HEK293 (cell line): Measurements from ENCODE around the gene IGDCC3.

Experiments
- FEZF1 ChIP-seq: fragments of 450-650 bp; formaldehyde crosslinking; IDR thresholded peaks from 2 replicates; pipeline ENCODE4 v1.5.1; 2016; ENCODE audit warnings: missing biosample characterization, missing genetic modification characterization
- PRDM1 ChIP-seq: fragments of 450-650 bp; formaldehyde crosslinking; IDR thresholded peaks from 2 replicates; pipeline ENCODE4; 2016; ENCODE audit warnings: missing biosample characterization, missing genetic modification characterization
- REPIN1 ChIP-seq: fragments of 450-650 bp; formaldehyde crosslinking; IDR thresholded peaks from 2 replicates; pipeline ENCODE4 v1.5.1; 2017; ENCODE audit warnings: missing biosample characterization, missing genetic modification characterization, low read depth
- ZFP41 ChIP-seq: fragments of 450-650 bp; formaldehyde crosslinking; IDR thresholded peaks from 2 replicates; pipeline ENCODE4 v1.5.1; 2016; ENCODE audit warnings: missing biosample characterization, missing genetic modification characterization, borderline replicate concordance
- ZNF121 ChIP-seq: fragments of 450-650 bp; formaldehyde crosslinking; IDR thresholded peaks from 2 replicates; pipeline ENCODE4 v1.5.1; 2016; ENCODE audit warnings: missing biosample characterization, missing genetic modification characterization
- ZNF223 ChIP-seq: fragments of 450-650 bp; formaldehyde crosslinking; IDR thresholded peaks from 2 replicates; pipeline ENCODE4 v1.5.1; 2016; ENCODE audit warnings: missing biosample characterization, missing genetic modification characterization
- ZNF610 ChIP-seq: fragments of 450-650 bp; formaldehyde crosslinking; IDR thresholded peaks from 2 replicates; pipeline ENCODE4 v1.5.1; 2016; ENCODE audit warnings: missing biosample characterization, missing genetic modification characterization, borderline replicate concordance
- TF ChIP-seq, protein P1 (sequence below): fragments of 450-650 bp; formaldehyde crosslinking; IDR thresholded peaks from 2 replicates; pipeline ENCODE4 v1.5.1; 2016; ENCODE audit warnings: missing biosample characterization, missing genetic modification characterization
- TF ChIP-seq, protein P2 (sequence below): fragments of 450-650 bp; formaldehyde crosslinking; IDR thresholded peaks from 2 replicates; pipeline ENCODE4 v1.5.1; 2016; ENCODE audit warnings: missing biosample characterization, missing genetic modification characterization
- TF ChIP-seq, protein P3 (sequence below): fragments of 450-650 bp; formaldehyde crosslinking; IDR thresholded peaks from 2 replicates; pipeline ENCODE4 v1.5.1; 2017; ENCODE audit warnings: missing biosample characterization, missing genetic modification characterization
- TF ChIP-seq, protein P4 (sequence below): fragments of 450-650 bp; formaldehyde crosslinking; IDR thresholded peaks from 2 replicates; pipeline ENCODE4 v1.5.1; 2016; ENCODE audit warnings: missing biosample characterization, missing genetic modification characterization

DNA sequence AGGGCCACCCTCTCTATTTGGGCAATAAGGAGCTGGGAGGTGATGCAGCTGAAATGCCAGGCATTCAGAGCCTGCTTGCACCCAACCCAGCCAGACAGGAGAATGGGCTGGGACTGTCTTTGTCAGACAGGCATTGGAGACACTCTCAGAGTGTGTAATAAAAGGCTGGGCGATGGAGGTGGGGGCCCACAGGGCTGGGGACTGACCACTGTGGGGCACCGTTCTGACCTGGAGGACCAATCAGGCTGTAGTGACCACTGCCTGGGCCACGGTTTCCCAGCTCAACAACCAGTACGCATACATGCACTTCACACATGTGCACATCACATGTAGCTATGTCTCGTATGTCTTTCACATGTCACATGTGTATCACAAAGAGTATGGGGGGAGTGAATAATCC lies 5.7 kb upstream of the IGDCC3 start:
- no peak for TF ChIP-seq ZNF121
- no peak for TF ChIP-seq REPIN1 (tag by site-specific recombination)
- TF ChIP-seq ZNF610 (tag by site-specific recombination) = no peak
- TF ChIP-seq, protein P1, sequence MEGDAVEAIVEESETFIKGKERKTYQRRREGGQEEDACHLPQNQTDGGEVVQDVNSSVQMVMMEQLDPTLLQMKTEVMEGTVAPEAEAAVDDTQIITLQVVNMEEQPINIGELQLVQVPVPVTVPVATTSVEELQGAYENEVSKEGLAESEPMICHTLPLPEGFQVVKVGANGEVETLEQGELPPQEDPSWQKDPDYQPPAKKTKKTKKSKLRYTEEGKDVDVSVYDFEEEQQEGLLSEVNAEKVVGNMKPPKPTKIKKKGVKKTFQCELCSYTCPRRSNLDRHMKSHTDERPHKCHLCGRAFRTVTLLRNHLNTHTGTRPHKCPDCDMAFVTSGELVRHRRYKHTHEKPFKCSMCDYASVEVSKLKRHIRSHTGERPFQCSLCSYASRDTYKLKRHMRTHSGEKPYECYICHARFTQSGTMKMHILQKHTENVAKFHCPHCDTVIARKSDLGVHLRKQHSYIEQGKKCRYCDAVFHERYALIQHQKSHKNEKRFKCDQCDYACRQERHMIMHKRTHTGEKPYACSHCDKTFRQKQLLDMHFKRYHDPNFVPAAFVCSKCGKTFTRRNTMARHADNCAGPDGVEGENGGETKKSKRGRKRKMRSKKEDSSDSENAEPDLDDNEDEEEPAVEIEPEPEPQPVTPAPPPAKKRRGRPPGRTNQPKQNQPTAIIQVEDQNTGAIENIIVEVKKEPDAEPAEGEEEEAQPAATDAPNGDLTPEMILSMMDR (tag by site-specific recombination) = no peak
- no peak for TF ChIP-seq ZNF223 (tag by site-specific recombination)
- TF ChIP-seq, protein P2, sequence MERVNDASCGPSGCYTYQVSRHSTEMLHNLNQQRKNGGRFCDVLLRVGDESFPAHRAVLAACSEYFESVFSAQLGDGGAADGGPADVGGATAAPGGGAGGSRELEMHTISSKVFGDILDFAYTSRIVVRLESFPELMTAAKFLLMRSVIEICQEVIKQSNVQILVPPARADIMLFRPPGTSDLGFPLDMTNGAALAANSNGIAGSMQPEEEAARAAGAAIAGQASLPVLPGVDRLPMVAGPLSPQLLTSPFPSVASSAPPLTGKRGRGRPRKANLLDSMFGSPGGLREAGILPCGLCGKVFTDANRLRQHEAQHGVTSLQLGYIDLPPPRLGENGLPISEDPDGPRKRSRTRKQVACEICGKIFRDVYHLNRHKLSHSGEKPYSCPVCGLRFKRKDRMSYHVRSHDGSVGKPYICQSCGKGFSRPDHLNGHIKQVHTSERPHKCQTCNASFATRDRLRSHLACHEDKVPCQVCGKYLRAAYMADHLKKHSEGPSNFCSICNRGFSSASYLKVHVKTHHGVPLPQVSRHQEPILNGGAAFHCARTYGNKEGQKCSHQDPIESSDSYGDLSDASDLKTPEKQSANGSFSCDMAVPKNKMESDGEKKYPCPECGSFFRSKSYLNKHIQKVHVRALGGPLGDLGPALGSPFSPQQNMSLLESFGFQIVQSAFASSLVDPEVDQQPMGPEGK (tag by site-specific recombination) = no peak
- TF ChIP-seq, protein P3, sequence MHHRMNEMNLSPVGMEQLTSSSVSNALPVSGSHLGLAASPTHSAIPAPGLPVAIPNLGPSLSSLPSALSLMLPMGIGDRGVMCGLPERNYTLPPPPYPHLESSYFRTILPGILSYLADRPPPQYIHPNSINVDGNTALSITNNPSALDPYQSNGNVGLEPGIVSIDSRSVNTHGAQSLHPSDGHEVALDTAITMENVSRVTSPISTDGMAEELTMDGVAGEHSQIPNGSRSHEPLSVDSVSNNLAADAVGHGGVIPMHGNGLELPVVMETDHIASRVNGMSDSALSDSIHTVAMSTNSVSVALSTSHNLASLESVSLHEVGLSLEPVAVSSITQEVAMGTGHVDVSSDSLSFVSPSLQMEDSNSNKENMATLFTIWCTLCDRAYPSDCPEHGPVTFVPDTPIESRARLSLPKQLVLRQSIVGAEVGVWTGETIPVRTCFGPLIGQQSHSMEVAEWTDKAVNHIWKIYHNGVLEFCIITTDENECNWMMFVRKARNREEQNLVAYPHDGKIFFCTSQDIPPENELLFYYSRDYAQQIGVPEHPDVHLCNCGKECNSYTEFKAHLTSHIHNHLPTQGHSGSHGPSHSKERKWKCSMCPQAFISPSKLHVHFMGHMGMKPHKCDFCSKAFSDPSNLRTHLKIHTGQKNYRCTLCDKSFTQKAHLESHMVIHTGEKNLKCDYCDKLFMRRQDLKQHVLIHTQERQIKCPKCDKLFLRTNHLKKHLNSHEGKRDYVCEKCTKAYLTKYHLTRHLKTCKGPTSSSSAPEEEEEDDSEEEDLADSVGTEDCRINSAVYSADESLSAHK (tag by site-specific recombination) = no peak
- no peak for TF ChIP-seq ZFP41 (tag by site-specific recombination)
- TF ChIP-seq, protein P4, sequence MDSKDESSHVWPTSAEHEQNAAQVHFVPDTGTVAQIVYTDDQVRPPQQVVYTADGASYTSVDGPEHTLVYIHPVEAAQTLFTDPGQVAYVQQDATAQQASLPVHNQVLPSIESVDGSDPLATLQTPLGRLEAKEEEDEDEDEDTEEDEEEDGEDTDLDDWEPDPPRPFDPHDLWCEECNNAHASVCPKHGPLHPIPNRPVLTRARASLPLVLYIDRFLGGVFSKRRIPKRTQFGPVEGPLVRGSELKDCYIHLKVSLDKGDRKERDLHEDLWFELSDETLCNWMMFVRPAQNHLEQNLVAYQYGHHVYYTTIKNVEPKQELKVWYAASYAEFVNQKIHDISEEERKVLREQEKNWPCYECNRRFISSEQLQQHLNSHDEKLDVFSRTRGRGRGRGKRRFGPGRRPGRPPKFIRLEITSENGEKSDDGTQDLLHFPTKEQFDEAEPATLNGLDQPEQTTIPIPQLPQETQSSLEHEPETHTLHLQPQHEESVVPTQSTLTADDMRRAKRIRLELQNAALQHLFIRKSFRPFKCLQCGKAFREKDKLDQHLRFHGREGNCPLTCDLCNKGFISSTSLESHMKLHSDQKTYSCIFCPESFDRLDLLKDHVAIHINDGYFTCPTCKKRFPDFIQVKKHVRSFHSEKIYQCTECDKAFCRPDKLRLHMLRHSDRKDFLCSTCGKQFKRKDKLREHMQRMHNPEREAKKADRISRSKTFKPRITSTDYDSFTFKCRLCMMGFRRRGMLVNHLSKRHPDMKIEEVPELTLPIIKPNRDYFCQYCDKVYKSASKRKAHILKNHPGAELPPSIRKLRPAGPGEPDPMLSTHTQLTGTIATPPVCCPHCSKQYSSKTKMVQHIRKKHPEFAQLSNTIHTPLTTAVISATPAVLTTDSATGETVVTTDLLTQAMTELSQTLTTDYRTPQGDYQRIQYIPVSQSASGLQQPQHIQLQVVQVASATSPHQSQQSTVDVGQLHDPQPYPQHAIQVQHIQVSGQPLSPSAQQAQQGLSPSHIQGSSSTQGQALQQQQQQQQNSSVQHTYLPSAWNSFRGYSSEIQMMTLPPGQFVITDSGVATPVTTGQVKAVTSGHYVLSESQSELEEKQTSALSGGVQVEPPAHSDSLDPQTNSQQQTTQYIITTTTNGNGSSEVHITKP (tag by site-specific recombination) = no peak
- no peak for TF ChIP-seq FEZF1 (tag by site-specific recombination)
- no peak for TF ChIP-seq PRDM1 (tag by site-specific recombination)
